H1 (cell line): ENCODE results near the gene TLL1. TPM values are rescaled to one million over a fixed set of nuclear protein-coding genes. Genes with fewer than 3 reads are reported as not detected.

Experiments
- CTCF ChIA-PET: fragments of 300-600 bp; sonication (Branson Sonifier 250); formaldehyde crosslinking; loops from one replicate; lab custom pipeline; 2021; ENCODE audit not compliant: partially characterized antibody; lab: Charles Lee
- POLR2A ChIA-PET: fragments of 300-600 bp; sonication (Branson Sonifier 250); formaldehyde crosslinking; loops from one replicate; lab custom pipeline; 2021; ENCODE audit warnings: inconsistent platforms; ENCODE audit not compliant: partially characterized antibody; lab: Charles Lee
- DNase-seq, 2 experiments: peaks; one replicate each; pipeline versions ENCODE4 v3.0.0 to v3.0.0-alpha.2; 2010 to 2022; ENCODE audit warnings: low spot score in 2 of 2, low read depth in 1 of 2, mixed read lengths in 1 of 2
- FAIRE-seq: peaks from 2 replicates; lab custom pipeline; 2011; peaks lifted over from hg19 to GRCh38; lab: Jason Lieb, UNC
- H2AFZ ChIP-seq: 2 replicates; pipeline ENCODE4 v1.8.1; 2012; ENCODE audit warnings: low read length, inconsistent platforms
- H2AK5ac ChIP-seq: 2 replicates; pipeline ENCODE4 v1.6.1; 2013; ENCODE audit warnings: low read depth, low read length
- H2BK120ac ChIP-seq: replicated peaks from 2 replicates; pipeline ENCODE3; 2013; ENCODE audit warnings: low read depth, low read length, inconsistent platforms
- H2BK12ac ChIP-seq: 2 replicates; pipeline ENCODE4 v1.6.1; 2013; ENCODE audit warnings: low read depth, low read length
- H2BK15ac ChIP-seq: 2 replicates; pipeline ENCODE4 v1.6.1; 2013; ENCODE audit warnings: low read length
- H2BK20ac ChIP-seq: 2 replicates; pipeline ENCODE4 v1.6.1; 2013; ENCODE audit warnings: low read length
- H2BK5ac ChIP-seq: 2 replicates; pipeline ENCODE4 v1.6.1; 2013; ENCODE audit warnings: low read depth, low read length
- H3K14ac ChIP-seq: 2 replicates; pipeline ENCODE4 v1.6.1; 2013; ENCODE audit warnings: inconsistent platforms; ENCODE audit not compliant: insufficient read length
- H3K18ac ChIP-seq: 2 replicates; pipeline ENCODE4 v1.6.1; 2013; ENCODE audit warnings: low read length; ENCODE audit errors: extremely low read depth
- H3K23ac ChIP-seq: 2 replicates; pipeline ENCODE4 v1.6.1; 2013; ENCODE audit warnings: inconsistent platforms; ENCODE audit not compliant: insufficient read length
- H3K23me2 ChIP-seq: 2 replicates; pipeline ENCODE4 v1.6.1; 2013; ENCODE audit warnings: low read depth, low read length
- H3K27ac ChIP-seq: 2 replicates; pipeline ENCODE4 v1.6.1; 2011; ENCODE audit warnings: low read depth, low read length, inconsistent platforms
- H3K27me3 ChIP-seq, 4 experiments: replicated peaks in 1 of 4; 1 replicate in 1 of 4; 2 replicates in 3 of 4; pipeline versions ENCODE4 v1.6.1 to v1.8.1; 2011 to 2013; ENCODE audit warnings: low read length in 3 of 4, mild to moderate bottlenecking in 3 of 4, inconsistent platforms in 2 of 4, mixed read lengths in 2 of 4, moderate library complexity in 1 of 4; ENCODE audit not compliant: control insufficient read depth in 3 of 4, insufficient read depth in 3 of 4; ENCODE audit errors: extremely low read depth in 1 of 4
- H3K36me3 ChIP-seq, 4 experiments: 2 replicates each; pipeline versions ENCODE4 v1.6.1 to v1.8.1; 2011 to 2013; ENCODE audit warnings: mild to moderate bottlenecking in 4 of 4, low read length in 3 of 4, moderate library complexity in 2 of 4, control low read depth in 1 of 4, inconsistent platforms in 1 of 4; ENCODE audit not compliant: insufficient read depth in 4 of 4, control insufficient read depth in 2 of 4
- H3K4ac ChIP-seq: replicated peaks from 2 replicates; pipeline ENCODE3; 2013; ENCODE audit warnings: low read length, low read depth, mixed read lengths, inconsistent platforms; ENCODE audit not compliant: insufficient read length
- H3K4me1 ChIP-seq, 4 experiments: replicated peaks in 1 of 4; 1 replicate in 1 of 4; 2 replicates in 3 of 4; pipeline versions ENCODE4 v1.6.1 to v1.8.1; 2011 to 2013; ENCODE audit warnings: low read length in 3 of 4, inconsistent platforms in 2 of 4, mixed read lengths in 1 of 4; ENCODE audit not compliant: insufficient read depth in 4 of 4, control insufficient read depth in 3 of 4
- H3K4me2 ChIP-seq, 2 experiments: 2 replicates each; pipeline versions ENCODE4 v1.6.1 to v1.8.1; 2011 to 2013; ENCODE audit warnings: low read depth in 2 of 2, low read length in 2 of 2, control low read depth in 1 of 2, inconsistent platforms in 1 of 2, mild to moderate bottlenecking in 1 of 2; ENCODE audit not compliant: insufficient read depth in 1 of 2
- H3K4me3 ChIP-seq, 4 experiments: fragments of 200-600, 300-600 bp in 1 of 4; sonication (generic), shearing (Covaris generic), sonication (Bioruptor Twin) in 1 of 4; 2 replicates each; pipeline versions ENCODE4 v1.5.1 to v1.8.1; 2011 to 2016; ENCODE audit warnings: low read length in 4 of 4, low read depth in 3 of 4, control low read depth in 2 of 4, inconsistent platforms in 2 of 4, mild to moderate bottlenecking in 2 of 4, mixed read lengths in 1 of 4, moderate library complexity in 1 of 4; ENCODE audit not compliant: insufficient read depth in 2 of 4; ENCODE audit errors: extremely low read depth in 1 of 4
- H3K56ac ChIP-seq: replicated peaks from 2 replicates; pipeline ENCODE3; 2013; ENCODE audit warnings: low read depth, mild to moderate bottlenecking, mixed read lengths, low read length, inconsistent platforms; ENCODE audit not compliant: insufficient read length
- H3K79me1 ChIP-seq: 2 replicates; pipeline ENCODE4 v1.6.1; 2013; ENCODE audit warnings: low read depth, low read length, control low read depth
- H3K79me2 ChIP-seq, 2 experiments: 2 replicates each; pipeline versions ENCODE4 v1.6.1 to v1.8.1; 2012 to 2013; ENCODE audit warnings: low read length in 2 of 2, mild to moderate bottlenecking in 2 of 2, inconsistent platforms in 1 of 2; ENCODE audit not compliant: insufficient read depth in 2 of 2, control insufficient read depth in 1 of 2
- H3K9ac ChIP-seq, 4 experiments: replicated peaks in 1 of 4; 1 replicate in 1 of 4; 2 replicates in 3 of 4; pipeline versions ENCODE4 v1.6.1 to v1.8.1; 2011 to 2013; ENCODE audit warnings: low read depth in 3 of 4, low read length in 3 of 4, control low read depth in 2 of 4, mild to moderate bottlenecking in 2 of 4, moderate library complexity in 2 of 4, inconsistent platforms in 1 of 4; ENCODE audit errors: extremely low read depth in 1 of 4
- H3K9me3 ChIP-seq, 2 experiments: 2 replicates each; pipeline versions ENCODE4 v1.6.1 to v1.8.1; 2012 to 2013; ENCODE audit warnings: mild to moderate bottlenecking in 2 of 2, moderate library complexity in 2 of 2, control low read depth in 1 of 2, inconsistent platforms in 1 of 2, low read depth in 1 of 2, low read length in 1 of 2, mixed read lengths in 1 of 2; ENCODE audit not compliant: insufficient read depth in 2 of 2
- H4K20me1 ChIP-seq, 2 experiments: replicated peaks in 1 of 2; 2 replicates each; pipeline versions ENCODE3 to v1.8.1; 2011 to 2013; ENCODE audit warnings: inconsistent platforms in 2 of 2, low read length in 2 of 2, mild to moderate bottlenecking in 1 of 2; ENCODE audit not compliant: insufficient read depth in 2 of 2, control insufficient read depth in 1 of 2
- H4K5ac ChIP-seq: 2 replicates; pipeline ENCODE4 v1.6.1; 2013; ENCODE audit warnings: low read length, low read depth, mixed read lengths, inconsistent platforms; ENCODE audit not compliant: insufficient read length
- H4K8ac ChIP-seq: 2 replicates; pipeline ENCODE4 v1.8.0; 2013; ENCODE audit warnings: mild to moderate bottlenecking, moderate library complexity, low read length, inconsistent platforms; ENCODE audit not compliant: insufficient read depth; ENCODE audit errors: extremely low read depth
- H4K91ac ChIP-seq: replicated peaks from 2 replicates; pipeline ENCODE3; 2013; ENCODE audit warnings: low read length, mixed read lengths, inconsistent platforms; ENCODE audit not compliant: insufficient read length
- ATF3 ChIP-seq: IDR thresholded peaks from 2 replicates; pipeline ENCODE4 v1.6.1; 2011; ENCODE audit warnings: low read depth, mild to moderate bottlenecking, low read length; ENCODE audit not compliant: insufficient read depth
- CBX8 ChIP-seq: fragments of 300-800, 300-1000 bp; sonication (generic); IDR thresholded peaks from 2 replicates; pipeline ENCODE4 v1.7.1; 2016; ENCODE audit warnings: low read depth, low read length, borderline replicate concordance
- CEBPB ChIP-seq: IDR thresholded peaks from 2 replicates; pipeline ENCODE4 v1.6.1; 2012; ENCODE audit warnings: low read depth, low read length
- CHD1 ChIP-seq: IDR thresholded peaks from 2 replicates; pipeline ENCODE4 v1.6.1; 2012; ENCODE audit warnings: low read depth, low read length, improper control_type of control experiment
- GABPA ChIP-seq: IDR thresholded peaks from 2 replicates; pipeline ENCODE4 v1.6.1; 2011; ENCODE audit warnings: mild to moderate bottlenecking, low read length, moderate library complexity, borderline replicate concordance; ENCODE audit not compliant: insufficient read depth
- HDAC2 ChIP-seq, 2 experiments: fragments of 300-600 bp in 1 of 2; sonication (generic) in 1 of 2; IDR thresholded peaks; 2 replicates each; pipeline ENCODE4 v1.6.1; 2011 to 2012; ENCODE audit warnings: low read depth in 2 of 2, low read length in 2 of 2, mild to moderate bottlenecking in 2 of 2, moderate library complexity in 2 of 2, borderline replicate concordance in 1 of 2, inconsistent platforms in 1 of 2
- JUND ChIP-seq: IDR thresholded peaks from 2 replicates; pipeline ENCODE4 v1.6.1; 2011; ENCODE audit warnings: mild to moderate bottlenecking, improper control_type of control experiment, low read length
- RFX5 ChIP-seq: IDR thresholded peaks from 2 replicates; pipeline ENCODE4 v1.6.1; 2011; ENCODE audit warnings: low read depth, low read length, improper control_type of control experiment, borderline replicate concordance
- SAP30 ChIP-seq: fragments of 300-600 bp; sonication (generic); IDR thresholded peaks from 2 replicates; pipeline ENCODE4 v1.7.1; 2012; ENCODE audit warnings: low read length, moderate library complexity, mild to moderate bottlenecking, inconsistent platforms; ENCODE audit not compliant: insufficient read depth, insufficient replicate concordance
- SP1 ChIP-seq: IDR thresholded peaks from 2 replicates; pipeline ENCODE4 v1.6.1; 2011; ENCODE audit warnings: low read depth, low read length
- SRF ChIP-seq: IDR thresholded peaks from 2 replicates; pipeline ENCODE4 v1.6.1; 2011; ENCODE audit warnings: mild to moderate bottlenecking, low read depth, low read length, moderate library complexity
- TAF1 ChIP-seq: IDR thresholded peaks from 2 replicates; pipeline ENCODE4 v1.6.1; 2011; ENCODE audit warnings: mild to moderate bottlenecking, low read depth, low read length
- TAF7 ChIP-seq: optimal IDR thresholded peaks from 2 replicates; pipeline ENCODE3; 2011; ENCODE audit warnings: low read depth, mild to moderate bottlenecking, inconsistent platforms, low read length, moderate library complexity, borderline replicate concordance
- TBP ChIP-seq: IDR thresholded peaks from 2 replicates; pipeline ENCODE4 v1.6.1; 2011; ENCODE audit warnings: low read depth, low read length, improper control_type of control experiment
- WGBS, 2 experiments: shearing (Covaris generic) in 1 of 2; methylation state at CpG; one replicate each; pipeline versions ENCODE4 v1.1.6 to v1.1.7; 2013 to 2015; ENCODE audit warnings: low lambda C conversion rate in 2 of 2, mixed read lengths in 2 of 2, inconsistent platforms in 1 of 2, low coverage in 1 of 2, missing lambda C conversion rate in 1 of 2; ENCODE audit not compliant: insufficient replicate concordance in 2 of 2, insufficient coverage in 1 of 2, insufficient read length in 1 of 2; ENCODE audit errors: extremely low coverage in 1 of 2, missing lambda C conversion rate in 1 of 2; 5-methylcytosine and 5-hydroxymethylcytosine counted together
- polyA plus RNA-seq, 7 experiments: library from polyadenylated mRNA; depleted of rRNA in 3 of 7; stranded (reverse) in 5 of 7; unstranded in 2 of 7; fragments of >200 nt in 5 of 7; fragments of 200-250 nt in 2 of 7; gene quantifications; 1 replicate in 5 of 7; 2 replicates in 1 of 7; 4 replicates in 1 of 7; pipeline versions ENCODE4 v1.2.1 to v1.2.3, GENCODE V29; 2011 to 2013; ENCODE audit warnings: missing spikeins in 2 of 7, mixed read lengths in 2 of 7
- total RNA-seq: library from RNA; stranded (reverse); fragmentation: NEBNext Ultra II Directional; extraction: Animal tissue kit (Norgen Biotek cat#: 25700); gene quantifications from 2 replicates; pipeline ENCODE4 v1.2.1, GENCODE V29; 2021

TLL1 gene
- total and polyA plus RNA-seq, 2 of the 8 experiments (the other 6 are each of a cell fraction or from before 2014, with no cell fraction given) = 0.18 to 1.1 TPM

GRCh38 chr4:165915215-165915614, 42.2 kb downstream of the TLL1 start:
- Histone ChIP-seq H3K9me3 (no peaks in the 10 kb centered on the region), H3K27ac (no peak overlapping the region), H3K23me2 (no peaks in the 10 kb centered on the region), H3K18ac (no peak overlapping the region), H3K23ac (no peak overlapping the region), H3K36me3 (no peaks in the 10 kb centered on the region), H4K5ac (no peak overlapping the region), H2AFZ (no peak overlapping the region), H2BK12ac (no peak overlapping the region), H2BK20ac (no peak overlapping the region), H3K27me3 (no peaks in the 10 kb centered on the region), H3K4me2 (no peak overlapping the region), H4K91ac (no peak overlapping the region), H3K4me1 (no peaks in the 10 kb centered on the region), H3K79me1 (no peaks in the 10 kb centered on the region), H3K79me2 (no peaks in the 10 kb centered on the region), H2BK15ac (no peak overlapping the region), H2BK120ac (no peak overlapping the region), H3K9ac (no peak overlapping the region), H3K56ac (no peak overlapping the region), H2AK5ac (no peak overlapping the region), H4K8ac (no peak overlapping the region), H2BK5ac (no peak overlapping the region), H3K14ac (no peak overlapping the region), H4K20me1 (no peaks in the 10 kb centered on the region), H3K4me3 (no peak overlapping the region), H3K4ac (no peak overlapping the region)
- WGBS, 2 experiments = 93% methylated on average over 3 of the region's 3 CpGs; no CpG with 5 or more reads in 1 of the 2 experiments
- ChIA-PET POLR2A (no interaction called here), CTCF (interaction anchor here (0.9 to 1.5 kb wide), 2 partner anchors 11 to 279 kb away, joined by 3 read pairs; no protein-coding TSS in a partner anchor)
- FAIRE-seq (no peak), DNase-seq (no peak)
- TF ChIP-seq SRF (no peak), TAF1 (no peak), ATF3 (no peak), CBX8 (no peak), JUND (no peak), RFX5 (no peak), GABPA (no peak), SP1 (no peak), TAF7 (no peak), HDAC2 (IDR thresholded peaks at IDR 0.05; ENCODE audit: borderline replicate concordance in 1 of 2, low read depth in 2 of 2, low read length in 2 of 2) (no peak), SAP30 (no peak), TBP (no peak), CEBPB (no peak), CHD1 (no peak)
